ENCODE data around the gene FAM151B. TPM values are rescaled to one million over a fixed set of nuclear protein-coding genes. Genes with fewer than 3 reads are reported as not detected.

The FAM151B gene
- polyA plus RNA-seq, 1 donor (not counting 4 experiments of a cell fraction or from before 2014, with no cell fraction given) = 1.0 TPM

DNA sequence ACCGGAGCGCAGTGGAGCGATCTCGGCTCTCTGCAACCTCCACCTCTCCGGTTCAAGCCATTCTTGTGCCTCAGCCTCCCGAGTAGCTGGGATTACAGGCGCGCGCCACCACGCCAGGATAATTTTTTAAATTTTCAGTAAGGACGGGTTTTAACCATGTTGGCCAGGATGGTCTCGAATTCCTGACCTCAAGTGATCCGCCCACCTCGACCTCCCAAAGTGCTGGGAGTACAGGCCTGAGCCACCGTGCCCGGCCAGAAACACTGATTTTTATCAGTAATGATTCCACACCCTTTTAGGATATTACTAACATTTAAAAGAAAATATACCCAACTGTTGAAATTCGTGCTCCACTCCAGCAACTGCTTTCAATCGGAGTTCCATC, 464 bp upstream of the FAM151B start:
- DNase-seq (ENCODE audit: low read depth, low spot score) = no peak
- H3K79me2 ChIP-seq (ENCODE audit: control insufficient read depth, insufficient read depth, low read length) = no peaks in the 10 kb centered on the region
- no peak for FAIRE-seq
- H3K9ac ChIP-seq (ENCODE audit: control insufficient read depth, extremely low read depth, insufficient read depth, low read length) = peak overlapping the region; percentile 88
- H3K27me3 ChIP-seq (ENCODE audit: control insufficient read depth, extremely low read depth, insufficient read depth, low read length) = no peaks in the 10 kb centered on the region
- TF ChIP-seq, protein P1, sequence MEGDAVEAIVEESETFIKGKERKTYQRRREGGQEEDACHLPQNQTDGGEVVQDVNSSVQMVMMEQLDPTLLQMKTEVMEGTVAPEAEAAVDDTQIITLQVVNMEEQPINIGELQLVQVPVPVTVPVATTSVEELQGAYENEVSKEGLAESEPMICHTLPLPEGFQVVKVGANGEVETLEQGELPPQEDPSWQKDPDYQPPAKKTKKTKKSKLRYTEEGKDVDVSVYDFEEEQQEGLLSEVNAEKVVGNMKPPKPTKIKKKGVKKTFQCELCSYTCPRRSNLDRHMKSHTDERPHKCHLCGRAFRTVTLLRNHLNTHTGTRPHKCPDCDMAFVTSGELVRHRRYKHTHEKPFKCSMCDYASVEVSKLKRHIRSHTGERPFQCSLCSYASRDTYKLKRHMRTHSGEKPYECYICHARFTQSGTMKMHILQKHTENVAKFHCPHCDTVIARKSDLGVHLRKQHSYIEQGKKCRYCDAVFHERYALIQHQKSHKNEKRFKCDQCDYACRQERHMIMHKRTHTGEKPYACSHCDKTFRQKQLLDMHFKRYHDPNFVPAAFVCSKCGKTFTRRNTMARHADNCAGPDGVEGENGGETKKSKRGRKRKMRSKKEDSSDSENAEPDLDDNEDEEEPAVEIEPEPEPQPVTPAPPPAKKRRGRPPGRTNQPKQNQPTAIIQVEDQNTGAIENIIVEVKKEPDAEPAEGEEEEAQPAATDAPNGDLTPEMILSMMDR (optimal IDR thresholded peaks at IDR 0.05 in 1 of 3, IDR thresholded peaks at IDR 0.05 in 1 of 3, conservative IDR thresholded peaks at IDR 0.05 in 1 of 3; ENCODE audit: extremely low read depth in 1 of 3, insufficient read depth in 2 of 3, low read length in 3 of 3) = no peak
- TF ChIP-seq EZH2 (IDR thresholded peaks at IDR 0.05; ENCODE audit: low read length) = no peak
- peak overlapping the region; percentile 94 for H3K4me2 ChIP-seq (ENCODE audit: control insufficient read depth, extremely low read depth, insufficient read depth, low read depth, low read length)
- H2AFZ ChIP-seq (ENCODE audit: control insufficient read depth, low read length) = peak overlapping the region; percentile 80
- H3K36me3 ChIP-seq (ENCODE audit: control insufficient read depth in 2 of 2, extremely low read depth in 1 of 2, insufficient read depth in 2 of 2, low read length in 2 of 2) = no peaks in the 10 kb centered on the region
- dilution Hi-C loops (cut with MboI; ENCODE audit: extremely low pct_ligation_motif_present, low sequenced_read_pairs) = no loop called here
- H3K9me1 ChIP-seq (ENCODE audit: control insufficient read depth, extremely low read depth, insufficient read depth, low read length) = no peaks in the 10 kb centered on the region
- H4K20me1 ChIP-seq (ENCODE audit: control insufficient read depth, extremely low read depth, insufficient read depth, low read length) = no peaks in the 10 kb centered on the region
- H3K9me3 ChIP-seq (ENCODE audit: control insufficient read depth, low read depth, low read length) = no peaks in the 10 kb centered on the region
- H3K4me3 ChIP-seq (ENCODE audit: control insufficient read depth in 2 of 3, extremely low read depth in 1 of 3, insufficient read depth in 2 of 3, low read depth in 1 of 3, low read length in 3 of 3) = peak overlapping the region; percentile 64 to 85 (median 80)
- peaks cover 17% of the 10 kb centered on the region for H3K4me1 ChIP-seq (ENCODE audit: control insufficient read depth, extremely low read depth, insufficient read depth, low read length)
- peak overlapping the region; percentile 85 for H3K27ac ChIP-seq (ENCODE audit: control insufficient read depth, insufficient read depth, low read length)

DNA sequence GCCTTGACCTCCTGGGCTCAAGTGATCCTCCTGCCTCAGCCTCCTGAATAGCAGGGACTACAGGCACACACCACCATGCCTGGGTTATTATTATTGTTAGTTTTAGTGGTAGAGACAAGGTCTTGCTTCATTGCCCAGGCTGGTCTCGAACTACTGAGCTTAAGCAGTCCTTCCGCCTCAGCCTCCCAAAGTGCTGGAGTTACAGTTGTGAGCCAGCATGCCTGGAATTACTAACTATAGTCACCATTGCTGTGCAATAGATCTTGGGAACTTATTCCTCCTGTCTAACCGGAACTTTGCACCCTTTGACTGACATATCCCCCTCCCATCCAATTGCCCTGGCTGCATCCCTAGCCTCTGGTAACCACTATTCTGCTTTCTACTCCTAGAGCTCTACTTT, 3.4 kb downstream of the FAM151B start:
- dilution Hi-C loops (cut with MboI; ENCODE audit: extremely low pct_ligation_motif_present, low sequenced_read_pairs) = no loop called here
- H3K9me1 ChIP-seq (ENCODE audit: control insufficient read depth, extremely low read depth, insufficient read depth, low read length) = no peaks in the 10 kb centered on the region
- H3K36me3 ChIP-seq (ENCODE audit: control insufficient read depth in 2 of 2, extremely low read depth in 1 of 2, insufficient read depth in 2 of 2, low read length in 2 of 2) = no peaks in the 10 kb centered on the region
- H3K27me3 ChIP-seq (ENCODE audit: control insufficient read depth, extremely low read depth, insufficient read depth, low read length) = no peaks in the 10 kb centered on the region
- no peaks in the 10 kb centered on the region for H4K20me1 ChIP-seq (ENCODE audit: control insufficient read depth, extremely low read depth, insufficient read depth, low read length)
- H3K79me2 ChIP-seq (ENCODE audit: control insufficient read depth, insufficient read depth, low read length) = no peaks in the 10 kb centered on the region
- no peak overlapping the region for H3K4me3 ChIP-seq (ENCODE audit: control insufficient read depth in 2 of 3, extremely low read depth in 1 of 3, insufficient read depth in 2 of 3, low read depth in 1 of 3, low read length in 3 of 3)
- DNase-seq (ENCODE audit: low read depth, low spot score) (no peak), FAIRE-seq (no peak)
- H3K4me1 ChIP-seq (ENCODE audit: control insufficient read depth, extremely low read depth, insufficient read depth, low read length) = peaks cover 33% of the 10 kb centered on the region
- no peaks in the 10 kb centered on the region for H3K9me3 ChIP-seq (ENCODE audit: control insufficient read depth, low read depth, low read length)
- H2AFZ ChIP-seq (ENCODE audit: control insufficient read depth, low read length) = no peak overlapping the region
- no peak overlapping the region for H3K27ac ChIP-seq (ENCODE audit: control insufficient read depth, insufficient read depth, low read length)
- H3K4me2 ChIP-seq (ENCODE audit: control insufficient read depth, extremely low read depth, insufficient read depth, low read depth, low read length) = no peak overlapping the region
- TF ChIP-seq EZH2 (IDR thresholded peaks at IDR 0.05; ENCODE audit: low read length) = no peak
- TF ChIP-seq, protein P1 (optimal IDR thresholded peaks at IDR 0.05 in 1 of 3, IDR thresholded peaks at IDR 0.05 in 1 of 3, conservative IDR thresholded peaks at IDR 0.05 in 1 of 3; ENCODE audit: extremely low read depth in 1 of 3, insufficient read depth in 2 of 3, low read length in 3 of 3) = no peak
- no peak overlapping the region for H3K9ac ChIP-seq (ENCODE audit: control insufficient read depth, extremely low read depth, insufficient read depth, low read length)

Data from keratinocyte (primary cell).